ENCODE measurements around the gene SLC17A1. TPM values are rescaled to one million over a fixed set of nuclear protein-coding genes. Genes with fewer than 3 reads are reported as not detected.

The SLC17A1 gene
- total and polyA plus RNA-seq, 7 donors: not detected

- H3K4me3 ChIP-seq: no peak overlapping the region
- intact Hi-C loops (cut with DNase I): no loop called here
- no peaks in the 10 kb centered on the region for H3K4me1 ChIP-seq
- no peaks in the 10 kb centered on the region for H3K9me3 ChIP-seq
- H3K27ac ChIP-seq: no peak overlapping the region
- no peak for TF ChIP-seq CTCF (IDR thresholded peaks at IDR 0.05)
- 51 to 77% (median 65%) methylated on average over 2 of the region's 2 CpGs for WGBS, 3 donors
- H3K27me3 ChIP-seq (ENCODE audit: insufficient read depth in 3 of 3, low read length in 2 of 3): no peaks in the 10 kb centered on the region
- no peaks in the 10 kb centered on the region for H3K36me3 ChIP-seq (ENCODE audit: insufficient read depth in 1 of 2, low read depth in 1 of 2)
- ATAC-seq (no peak), DNase-seq (no peak)
Observed at GRCh38 chr6:25777031-25777430, 54.8 kb downstream of the SLC17A1 start.

- Histone ChIP-seq H3K4me1 (no peaks in the 10 kb centered on the region), H3K9me3 (no peaks in the 10 kb centered on the region), H3K36me3 (ENCODE audit: insufficient read depth in 1 of 2, low read depth in 1 of 2) (no peaks in the 10 kb centered on the region), H3K27me3 (ENCODE audit: insufficient read depth in 3 of 3, low read length in 2 of 3) (no peaks in the 10 kb centered on the region), H3K4me3 (no peak overlapping the region), H3K27ac (no peak overlapping the region)
- TF ChIP-seq CTCF (IDR thresholded peaks at IDR 0.05): no peak
- ATAC-seq (no peak), DNase-seq (no peak)
- WGBS, 3 donors: 35 to 55% (median 53%) methylated on average over 2 of the region's 2 CpGs
- intact Hi-C loops (cut with DNase I): no loop called here
Observed at GRCh38 chr6:25774120-25774715, 57.6 kb downstream of the SLC17A1 start.

- ATAC-seq (no peak), DNase-seq (no peak)
- Histone ChIP-seq H3K4me3 (no peak overlapping the region), H3K36me3 (ENCODE audit: insufficient read depth in 1 of 2, low read depth in 1 of 2) (no peaks in the 10 kb centered on the region), H3K27me3 (ENCODE audit: insufficient read depth in 3 of 3, low read length in 2 of 3) (no peaks in the 10 kb centered on the region), H3K9me3 (no peaks in the 10 kb centered on the region), H3K27ac (no peak overlapping the region), H3K4me1 (no peaks in the 10 kb centered on the region)
- WGBS, 3 donors: 71 to 89% (median 79%) methylated on average over 2 of the region's 2 CpGs
- intact Hi-C loops (cut with DNase I): no loop called here
- TF ChIP-seq CTCF (IDR thresholded peaks at IDR 0.05): no peak
Observed at GRCh38 chr6:25769983-25770382, 61.9 kb downstream of the SLC17A1 start.

GRCh38 chr6:25768566-25768965, 63.3 kb downstream of the SLC17A1 start:
- WGBS, 3 donors: 63 to 82% (median 69%) methylated on average over 1 of the region's 1 CpG
- ATAC-seq (no peak), DNase-seq (no peak)
- TF ChIP-seq CTCF (IDR thresholded peaks at IDR 0.05): no peak
- Histone ChIP-seq H3K36me3 (ENCODE audit: insufficient read depth in 1 of 2, low read depth in 1 of 2) (no peaks in the 10 kb centered on the region), H3K27me3 (ENCODE audit: insufficient read depth in 3 of 3, low read length in 2 of 3) (no peaks in the 10 kb centered on the region), H3K27ac (no peak overlapping the region), H3K4me1 (no peaks in the 10 kb centered on the region), H3K4me3 (no peak overlapping the region), H3K9me3 (no peaks in the 10 kb centered on the region)
- intact Hi-C loops (cut with DNase I): no loop called here

GRCh38 chr6:25764611-25765010, 67.2 kb downstream of the SLC17A1 start:
- ATAC-seq (no peak), DNase-seq (no peak)
- Histone ChIP-seq H3K27ac (no peak overlapping the region), H3K27me3 (ENCODE audit: insufficient read depth in 3 of 3, low read length in 2 of 3) (no peaks in the 10 kb centered on the region), H3K4me1 (no peaks in the 10 kb centered on the region), H3K36me3 (ENCODE audit: insufficient read depth in 1 of 2, low read depth in 1 of 2) (no peaks in the 10 kb centered on the region), H3K9me3 (no peaks in the 10 kb centered on the region), H3K4me3 (no peak overlapping the region)
- no peak for TF ChIP-seq CTCF (IDR thresholded peaks at IDR 0.05)
- WGBS, 3 donors: 85 to 91% (median 90%) methylated on average over 2 of the region's 2 CpGs
- intact Hi-C loops (cut with DNase I): no loop called here

All from psoas muscle (tissue), 8 donors.